Measurements from ENCODE around the gene FCER1G. TPM values are rescaled to one million over a fixed set of nuclear protein-coding genes. Genes with fewer than 3 reads are reported as not detected.

Gene FCER1G
- total and polyA plus RNA-seq, 2 of the 8 experiments (the other 6 are each of a cell fraction or from before 2014, with no cell fraction given) = 1.6 TPM; not detected in 1

GRCh38 chr1:161175771-161176453 lies 39.2 kb upstream of the FCER1G start (continued):
- TF ChIP-seq SIN3A (conservative IDR thresholded peaks at IDR 0.05 in 1 of 2, IDR thresholded peaks at IDR 0.05 in 1 of 2; ENCODE audit: low read depth in 1 of 2, low read length in 2 of 2) = no peak
